Gastroesophageal sphincter (tissue), 3 donors: ENCODE measurements around the gene LIMCH1.

ENCODE experiments used
- POLR2A ChIP-seq, 2 donors: fragments of 450-650 bp; IDR thresholded peaks; one replicate each; pipeline ENCODE4 v1.6.1; 2017; ENCODE audit warnings: antibody characterized with exemption in 2 of 2, mild to moderate bottlenecking in 2 of 2, moderate library complexity in 1 of 2
- POLR2AphosphoS5 ChIP-seq: sonication (generic); formaldehyde crosslinking; IDR thresholded peaks from one replicate; pipeline ENCODE4 v1.6.1; 2017; ENCODE audit warnings: antibody characterized with exemption
- TF ChIP-seq, protein P1 (sequence below), 4 experiments: fragments of 200-600 bp in 2 of 4; fragments of 450-650 bp in 2 of 4; sonication (generic) in 1 of 4; IDR thresholded peaks; one replicate each; pipeline ENCODE4 v1.5.1; 2017 to 2019; ENCODE audit warnings: antibody characterized with exemption in 4 of 4, mild to moderate bottlenecking in 2 of 4, moderate library complexity in 2 of 4

DNA sequence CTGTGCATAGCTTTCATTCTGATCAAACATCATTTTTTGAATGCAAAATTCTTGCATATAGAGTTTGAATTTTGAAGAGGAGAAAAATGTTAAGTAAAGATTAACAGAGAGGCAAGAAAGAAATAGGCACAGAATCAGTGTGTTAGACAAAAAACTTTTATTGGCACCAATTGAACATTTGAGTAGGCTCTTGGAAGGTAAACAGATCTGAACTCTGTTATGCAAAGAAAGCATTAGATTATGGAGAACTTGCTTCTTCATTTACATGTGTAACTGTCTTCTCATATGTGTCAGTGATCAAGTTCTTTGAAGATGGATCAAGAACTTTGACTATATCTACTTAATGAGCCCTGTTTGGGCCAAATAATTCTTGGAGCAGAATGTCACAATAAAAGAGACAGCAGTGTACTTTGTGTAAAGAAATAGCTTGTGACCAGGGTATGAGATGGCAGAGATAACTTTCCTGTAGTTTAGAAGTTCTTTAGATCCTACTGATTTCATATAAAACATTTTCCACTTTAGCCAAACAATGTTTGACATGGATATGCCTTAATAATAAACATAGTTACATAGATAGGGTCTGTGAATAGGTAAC lies 61.3 kb downstream of the LIMCH1 start:
- TF ChIP-seq, protein P1, sequence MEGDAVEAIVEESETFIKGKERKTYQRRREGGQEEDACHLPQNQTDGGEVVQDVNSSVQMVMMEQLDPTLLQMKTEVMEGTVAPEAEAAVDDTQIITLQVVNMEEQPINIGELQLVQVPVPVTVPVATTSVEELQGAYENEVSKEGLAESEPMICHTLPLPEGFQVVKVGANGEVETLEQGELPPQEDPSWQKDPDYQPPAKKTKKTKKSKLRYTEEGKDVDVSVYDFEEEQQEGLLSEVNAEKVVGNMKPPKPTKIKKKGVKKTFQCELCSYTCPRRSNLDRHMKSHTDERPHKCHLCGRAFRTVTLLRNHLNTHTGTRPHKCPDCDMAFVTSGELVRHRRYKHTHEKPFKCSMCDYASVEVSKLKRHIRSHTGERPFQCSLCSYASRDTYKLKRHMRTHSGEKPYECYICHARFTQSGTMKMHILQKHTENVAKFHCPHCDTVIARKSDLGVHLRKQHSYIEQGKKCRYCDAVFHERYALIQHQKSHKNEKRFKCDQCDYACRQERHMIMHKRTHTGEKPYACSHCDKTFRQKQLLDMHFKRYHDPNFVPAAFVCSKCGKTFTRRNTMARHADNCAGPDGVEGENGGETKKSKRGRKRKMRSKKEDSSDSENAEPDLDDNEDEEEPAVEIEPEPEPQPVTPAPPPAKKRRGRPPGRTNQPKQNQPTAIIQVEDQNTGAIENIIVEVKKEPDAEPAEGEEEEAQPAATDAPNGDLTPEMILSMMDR (IDR thresholded peaks at IDR 0.05), result no peak
- TF ChIP-seq POLR2A (IDR thresholded peaks at IDR 0.05), result no peak
- no peak for TF ChIP-seq POLR2AphosphoS5
